Epithelial cell of proximal tubule (primary cell): ENCODE results near the gene DYNLT1. TPM values are rescaled to one million over a fixed set of nuclear protein-coding genes. Genes with fewer than 3 reads are reported as not detected.

ENCODE experiments used
- DNase-seq: peaks from one replicate; pipeline ENCODE4 v3.0.0-alpha.2; 2011; ENCODE audit warnings: low read depth
- H3K4me3 ChIP-seq: 2 replicates; pipeline ENCODE4 v1.5.1; 2011; ENCODE audit warnings: low read depth, mild to moderate bottlenecking, low read length
- total RNA-seq: library from RNA; depleted of rRNA; stranded (reverse); fragments of >200 nt; gene quantifications from 2 replicates; pipeline ENCODE4 v1.2.3, GENCODE V29; 2015
- TF ChIP-seq, protein P1 (sequence below): conservative IDR thresholded peaks from 2 replicates; pipeline ENCODE4 v1.5.1; 2012; ENCODE audit warnings: low read depth, mild to moderate bottlenecking, low read length

Gene DYNLT1
- total RNA-seq, 1 donor from 2014 or later: 295 TPM

DNA sequence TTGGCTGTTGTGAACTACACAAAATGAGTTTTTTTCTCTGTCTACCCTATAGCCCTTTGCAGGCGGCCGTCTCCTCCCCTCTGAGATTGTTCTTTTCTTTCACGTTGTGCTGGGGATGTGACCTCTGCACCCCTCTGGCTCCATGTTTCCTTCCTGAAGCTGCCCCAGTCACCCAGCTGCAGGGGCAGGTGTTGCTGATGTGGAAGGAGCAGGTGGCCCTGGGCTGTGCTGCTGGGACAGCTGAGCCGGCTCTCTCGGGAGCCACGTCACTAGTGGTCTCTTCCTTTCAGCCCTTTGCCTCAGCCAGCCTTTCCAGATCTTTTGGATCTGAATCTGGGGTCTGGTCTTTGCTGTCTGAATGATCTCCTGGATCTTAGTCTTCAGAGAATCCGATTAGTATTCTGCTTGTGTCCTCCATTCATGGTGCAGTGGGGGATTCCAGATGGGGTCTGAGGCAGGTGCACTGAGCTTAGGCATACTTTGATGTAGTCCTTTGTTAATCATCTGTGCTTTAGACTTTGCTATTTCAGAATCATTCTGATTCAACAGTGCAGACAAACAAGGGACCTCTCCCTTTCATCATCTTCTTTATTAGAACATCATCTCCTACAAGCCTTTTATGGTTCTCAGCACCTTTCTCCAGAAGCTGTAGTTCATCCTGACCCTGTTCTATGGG, 53.3 kb downstream of the DYNLT1 start:
- H3K4me3 ChIP-seq: no peak overlapping the region
- TF ChIP-seq, protein P1, sequence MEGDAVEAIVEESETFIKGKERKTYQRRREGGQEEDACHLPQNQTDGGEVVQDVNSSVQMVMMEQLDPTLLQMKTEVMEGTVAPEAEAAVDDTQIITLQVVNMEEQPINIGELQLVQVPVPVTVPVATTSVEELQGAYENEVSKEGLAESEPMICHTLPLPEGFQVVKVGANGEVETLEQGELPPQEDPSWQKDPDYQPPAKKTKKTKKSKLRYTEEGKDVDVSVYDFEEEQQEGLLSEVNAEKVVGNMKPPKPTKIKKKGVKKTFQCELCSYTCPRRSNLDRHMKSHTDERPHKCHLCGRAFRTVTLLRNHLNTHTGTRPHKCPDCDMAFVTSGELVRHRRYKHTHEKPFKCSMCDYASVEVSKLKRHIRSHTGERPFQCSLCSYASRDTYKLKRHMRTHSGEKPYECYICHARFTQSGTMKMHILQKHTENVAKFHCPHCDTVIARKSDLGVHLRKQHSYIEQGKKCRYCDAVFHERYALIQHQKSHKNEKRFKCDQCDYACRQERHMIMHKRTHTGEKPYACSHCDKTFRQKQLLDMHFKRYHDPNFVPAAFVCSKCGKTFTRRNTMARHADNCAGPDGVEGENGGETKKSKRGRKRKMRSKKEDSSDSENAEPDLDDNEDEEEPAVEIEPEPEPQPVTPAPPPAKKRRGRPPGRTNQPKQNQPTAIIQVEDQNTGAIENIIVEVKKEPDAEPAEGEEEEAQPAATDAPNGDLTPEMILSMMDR: no peak
- DNase-seq: no peak

DNA sequence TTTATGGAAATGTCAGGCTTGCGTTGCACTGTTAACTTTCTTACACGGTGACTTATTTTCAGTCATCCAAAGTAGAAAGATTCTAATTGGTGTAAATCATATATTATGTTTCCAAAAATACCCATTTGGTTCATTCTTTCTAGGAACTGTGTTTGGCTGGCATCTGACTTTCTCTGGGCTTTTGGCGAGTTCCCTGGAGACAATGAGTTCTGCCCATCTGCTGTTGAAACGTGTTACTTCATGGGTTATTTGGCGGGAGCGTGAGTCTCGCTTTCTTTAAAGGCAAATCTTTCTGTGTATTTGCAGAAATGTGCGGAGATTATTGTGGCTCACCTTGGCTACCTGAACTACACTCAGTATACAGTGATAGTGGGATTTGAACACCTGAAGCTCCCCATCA, 55.2 kb downstream of the DYNLT1 start:
- no peak for DNase-seq
- TF ChIP-seq, protein P1: no peak
- no peak overlapping the region for H3K4me3 ChIP-seq

DNA sequence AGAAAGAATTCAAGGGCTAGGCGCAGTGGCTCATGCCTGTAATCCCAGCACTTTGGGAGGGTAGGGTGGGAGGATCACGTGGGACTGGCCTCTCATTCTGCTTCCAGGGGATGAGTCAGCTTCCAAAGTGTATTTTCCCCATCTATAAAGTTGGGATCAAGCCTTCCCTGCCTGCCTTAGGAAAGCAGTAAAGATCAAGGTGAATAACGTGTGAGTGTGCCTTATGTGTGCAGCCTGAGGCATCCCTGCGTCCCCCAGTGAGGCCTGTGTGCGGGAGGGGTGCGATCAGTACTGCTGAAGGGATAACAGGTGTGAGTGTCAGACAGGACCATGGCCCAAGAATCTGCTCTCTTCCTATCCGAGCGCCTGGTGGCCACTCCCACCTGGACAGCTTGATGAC, 57.9 kb downstream of the DYNLT1 start:
- no peak for DNase-seq
- H3K4me3 ChIP-seq: no peak overlapping the region
- TF ChIP-seq, protein P1: no peak

Other genes starting within 250 kb of the DYNLT1 start
- 14.5 and 16.5 TPM in 2 replicates for gene TMEM181, start 84.7 kb downstream of the DYNLT1 start, total RNA-seq
- 8.5 and 11.0 TPM in 2 replicates for gene SYTL3, start 5.3 kb upstream of the DYNLT1 start, total RNA-seq
- gene EZR, start 174.6 kb upstream of the DYNLT1 start, total RNA-seq: 264 and 309 TPM in 2 replicates